HUES64 (cell line): ENCODE results near the gene RANGAP1.

Experiments used
- H3K27ac ChIP-seq: 2 replicates; pipeline ENCODE4 v1.7.0; 2013; ENCODE audit warnings: low read depth, low read length, inconsistent platforms
- H3K27me3 ChIP-seq: 2 replicates; pipeline ENCODE4 v1.6.1; 2013; ENCODE audit warnings: mild to moderate bottlenecking, low read length; ENCODE audit not compliant: insufficient read depth
- H3K36me3 ChIP-seq: 2 replicates; pipeline ENCODE4 v1.6.1; 2013; ENCODE audit warnings: mild to moderate bottlenecking, low read length; ENCODE audit not compliant: insufficient read depth
- H3K4me1 ChIP-seq: 2 replicates; pipeline ENCODE4 v1.6.1; 2013; ENCODE audit warnings: mild to moderate bottlenecking, low read length, moderate library complexity; ENCODE audit not compliant: insufficient read depth
- H3K4me3 ChIP-seq: 2 replicates; pipeline ENCODE4 v1.5.1; 2013; ENCODE audit warnings: mild to moderate bottlenecking, low read length, moderate library complexity
- H3K9ac ChIP-seq: 2 replicates; pipeline ENCODE4 v1.6.1; 2013; ENCODE audit warnings: mild to moderate bottlenecking, low read depth, low read length
- H3K9me3 ChIP-seq: 2 replicates; pipeline ENCODE4 v1.6.1; 2013; ENCODE audit warnings: low read depth, low read length; ENCODE audit not compliant: insufficient read depth
- WGBS: fragments of 150-250, 120-280 bp; methylation state at CpG from one replicate; pipeline ENCODE4 v1.1.7; 2013; ENCODE audit warnings: missing lambda C conversion rate; 5-methylcytosine and 5-hydroxymethylcytosine counted together

The RANGAP1 gene

DNA sequence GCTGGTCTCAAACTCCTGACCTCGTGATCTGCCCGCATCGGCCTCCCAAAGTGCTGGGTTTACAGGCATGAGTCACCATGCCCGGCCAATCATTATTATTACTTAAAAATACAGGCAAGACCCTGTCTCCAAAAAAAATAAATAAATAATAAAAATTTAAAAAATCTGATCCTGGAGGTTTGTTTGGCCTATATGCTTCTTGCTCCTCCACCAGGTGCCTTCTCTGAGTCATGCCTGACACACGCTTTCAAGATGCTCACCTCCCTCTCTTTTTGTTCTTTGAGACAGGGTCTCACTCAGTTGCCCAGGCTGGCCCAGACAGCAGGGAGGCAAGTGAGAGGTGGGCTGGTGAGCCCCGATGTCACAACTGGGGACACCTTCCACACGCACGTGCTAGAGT, 28.8 kb upstream of the RANGAP1 start:
- WGBS: 94% methylated on average over 7 of the region's 8 CpGs
- H3K4me3 ChIP-seq: no peak overlapping the region
- 0 out of 2 replicates have a peak, but pooled peaks cover 3% of the 10 kb centered on the region for H3K4me1 ChIP-seq
- no peaks in the 10 kb centered on the region for H3K27me3 ChIP-seq
- H3K9ac ChIP-seq: no peak overlapping the region
- no peaks in the 10 kb centered on the region for H3K9me3 ChIP-seq
- 0 out of 2 replicates have a peak, but pooled peaks cover 2% of the 10 kb centered on the region for H3K36me3 ChIP-seq
- H3K27ac ChIP-seq: no peak overlapping the region

DNA sequence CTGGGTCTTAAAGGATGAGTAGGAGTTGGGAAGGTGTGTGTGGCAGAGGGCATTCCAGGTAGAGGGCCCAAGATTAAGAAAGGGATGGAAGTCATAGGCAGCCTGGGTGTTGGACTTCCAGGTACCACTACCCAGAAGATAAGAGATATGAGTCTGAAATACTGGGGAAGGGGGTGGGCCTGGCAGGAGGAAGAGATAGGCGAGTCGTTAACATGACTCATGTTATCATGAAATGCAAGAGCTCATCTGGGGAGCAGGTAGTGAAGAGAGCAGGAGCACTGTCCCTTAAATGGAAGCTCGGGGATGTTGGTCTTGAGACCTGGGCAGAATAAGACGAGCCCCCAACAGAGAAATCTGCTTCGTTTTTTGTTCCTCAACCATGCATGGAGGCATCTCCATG, 25.5 kb upstream of the RANGAP1 start:
- no peaks in the 10 kb centered on the region for H3K9me3 ChIP-seq
- H3K36me3 ChIP-seq: peaks cover 11% of the 10 kb centered on the region; the same call in 1 of the 2 replicates
- no peak overlapping the region for H3K9ac ChIP-seq
- 0 out of 2 replicates have a peak, but pooled peaks cover 3% of the 10 kb centered on the region for H3K4me1 ChIP-seq
- WGBS: 83% methylated on average over 5 of the region's 5 CpGs
- H3K27ac ChIP-seq: no peak overlapping the region
- no peak overlapping the region for H3K4me3 ChIP-seq
- no peaks in the 10 kb centered on the region for H3K27me3 ChIP-seq

DNA sequence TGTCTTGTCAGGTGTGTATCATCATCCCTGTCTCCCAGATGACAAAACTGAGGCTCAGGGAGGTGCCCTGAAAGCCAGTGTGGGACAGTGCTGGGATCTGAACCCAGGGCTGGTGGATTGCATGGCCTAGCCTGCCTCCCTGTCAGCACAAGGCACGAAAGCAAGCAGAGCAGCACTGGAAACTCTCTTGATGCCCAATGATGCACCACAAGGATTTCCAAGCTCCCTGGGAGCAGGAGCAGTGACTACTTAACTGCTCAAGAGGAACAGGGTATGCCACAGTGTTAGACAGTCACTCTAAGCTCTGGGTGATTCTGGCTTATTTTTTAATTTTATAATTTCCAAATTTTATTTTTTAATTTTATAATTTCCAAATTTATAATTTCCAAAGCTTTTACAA, 24.3 kb upstream of the RANGAP1 start:
- WGBS: 91% methylated on average over 1 of the region's 1 CpG
- H3K4me1 ChIP-seq: 0 out of 2 replicates have a peak, but pooled peaks cover 3% of the 10 kb centered on the region
- no peak overlapping the region for H3K9ac ChIP-seq
- peaks cover 9% of the 10 kb centered on the region; the same call in 1 of the 2 replicates for H3K36me3 ChIP-seq
- no peak overlapping the region for H3K4me3 ChIP-seq
- H3K27me3 ChIP-seq: no peaks in the 10 kb centered on the region
- no peak overlapping the region for H3K27ac ChIP-seq
- no peaks in the 10 kb centered on the region for H3K9me3 ChIP-seq

DNA sequence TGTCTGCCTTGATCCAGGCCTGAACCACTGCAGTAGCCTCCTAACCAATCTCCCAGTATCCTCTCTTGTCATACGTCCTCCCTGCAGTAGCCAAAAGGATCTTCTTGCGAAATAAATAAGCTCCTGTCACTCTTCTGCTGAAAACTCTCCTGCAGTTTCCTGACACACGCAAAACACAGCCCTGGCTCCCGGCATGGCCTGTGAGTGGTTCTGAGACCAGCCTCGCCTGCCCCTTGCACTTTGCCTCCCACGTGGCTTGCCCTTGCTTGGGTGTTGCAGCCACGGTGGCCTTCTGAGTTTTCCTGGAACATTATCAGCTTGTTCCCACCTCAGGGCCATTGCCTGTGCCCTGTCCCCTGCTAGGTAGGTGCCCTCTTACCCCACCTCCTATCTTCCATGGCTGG, 22.6 kb upstream of the RANGAP1 start:
- H3K36me3 ChIP-seq: peaks cover 9% of the 10 kb centered on the region; the same call in 1 of the 2 replicates
- WGBS: 88% methylated on average over 7 of the region's 7 CpGs
- no peak overlapping the region for H3K27ac ChIP-seq
- no peaks in the 10 kb centered on the region for H3K9me3 ChIP-seq
- H3K4me1 ChIP-seq: 0 out of 2 replicates have a peak, but pooled peaks cover 3% of the 10 kb centered on the region
- H3K9ac ChIP-seq: no peak overlapping the region
- no peaks in the 10 kb centered on the region for H3K27me3 ChIP-seq
- H3K4me3 ChIP-seq: no peak overlapping the region

- Histone ChIP-seq H3K36me3 (peaks cover 9% of the 10 kb centered on the region; the same call in 1 of the 2 replicates), H3K27ac (no peak overlapping the region), H3K9me3 (no peaks in the 10 kb centered on the region), H3K4me3 (no peak overlapping the region), H3K4me1 (peaks cover 7% of the 10 kb centered on the region), H3K27me3 (no peaks in the 10 kb centered on the region), H3K9ac (no peak overlapping the region)
- 61% methylated on average over 3 of the region's 3 CpGs for WGBS
Observed at GRCh38 chr22:41308054-41308453, 22.1 kb upstream of the RANGAP1 start.

DNA sequence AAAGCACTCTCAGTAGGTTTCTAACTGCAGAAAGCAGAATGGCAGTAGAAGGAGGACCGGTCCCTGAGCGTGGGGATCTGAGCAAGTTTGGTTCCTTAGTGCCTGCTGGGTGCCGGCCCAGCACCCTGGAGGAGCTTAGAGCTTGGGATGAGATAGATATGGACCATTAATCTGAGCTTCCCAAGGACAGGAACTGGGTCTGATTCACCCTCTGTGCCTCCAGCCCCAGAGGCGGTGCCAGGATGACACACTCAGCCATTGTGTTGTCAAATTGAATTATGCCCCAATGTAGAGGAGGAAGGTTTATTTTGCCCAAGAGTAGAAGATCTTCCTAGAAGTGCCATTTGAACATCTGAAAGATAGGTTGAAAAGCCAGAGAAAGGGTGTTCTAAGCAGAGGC, 19.7 kb upstream of the RANGAP1 start:
- no peak overlapping the region for H3K9ac ChIP-seq
- H3K4me3 ChIP-seq: no peak overlapping the region
- no peaks in the 10 kb centered on the region for H3K9me3 ChIP-seq
- H3K4me1 ChIP-seq: peaks cover 13% of the 10 kb centered on the region
- no peaks in the 10 kb centered on the region for H3K27me3 ChIP-seq
- no peak overlapping the region for H3K27ac ChIP-seq
- WGBS: 96% methylated on average over 4 of the region's 4 CpGs
- H3K36me3 ChIP-seq: peaks cover 9% of the 10 kb centered on the region; the same call in 1 of the 2 replicates

- H3K36me3 ChIP-seq: peaks cover 7% of the 10 kb centered on the region; the same call in 1 of the 2 replicates
- peak overlapping the region; percentile 94 for H3K9ac ChIP-seq
- H3K9me3 ChIP-seq: no peaks in the 10 kb centered on the region
- 46% methylated on average over 4 of the region's 5 CpGs for WGBS
- H3K4me1 ChIP-seq: peaks cover 14% of the 10 kb centered on the region
- H3K27ac ChIP-seq: no peak overlapping the region
- H3K4me3 ChIP-seq: peak overlapping the region; percentile 97
- H3K27me3 ChIP-seq: no peaks in the 10 kb centered on the region
Observed at GRCh38 chr22:41302811-41303210, 16.8 kb upstream of the RANGAP1 start.

GRCh38 chr22:41302021-41302767, 16.2 kb upstream of the RANGAP1 start:
- peak overlapping the region; percentile 97 for H3K4me3 ChIP-seq

GRCh38 chr22:41301085-41302020, 15.4 kb upstream of the RANGAP1 start, which contains the start of gene ZC3H7B:
Gene ZC3H7B, plus strand, starts transcription at chr22:41301525. Its CDS starts 19,136 bp downstream, at chr22:41320661.
- H3K4me1 ChIP-seq: peaks cover 14% of the 10 kb centered on the region
- peak within 1 kb of the TSS; percentile 94 for H3K9ac ChIP-seq
- no peaks in the 10 kb centered on the region for H3K9me3 ChIP-seq
- H3K27ac ChIP-seq: peak within 1 kb of the TSS; percentile 67; the same call in 1 of the 2 replicates
- H3K27me3 ChIP-seq: no peaks in the 10 kb centered on the region
- H3K4me3 ChIP-seq: peak within 1 kb of the TSS; percentile 97
- H3K36me3 ChIP-seq: no peaks in the 10 kb centered on the region
- under 1% methylated on average over 67 of the region's 74 CpGs for WGBS

More at GRCh38 chr22:41302021-41302767, 16.2 kb upstream of the RANGAP1 start:
- Histone ChIP-seq H3K27me3 (no peaks in the 10 kb centered on the region), H3K36me3 (0 out of 2 replicates have a peak, but pooled peaks cover under 1% of the 10 kb centered on the region), H3K4me1 (peaks cover 14% of the 10 kb centered on the region), H3K9ac (peak overlapping the region; percentile 94), H3K27ac (peak overlapping the region; percentile 67; the same call in 1 of the 2 replicates), H3K9me3 (no peaks in the 10 kb centered on the region)
- WGBS: under 1% methylated on average over 57 of the region's 60 CpGs

DNA sequence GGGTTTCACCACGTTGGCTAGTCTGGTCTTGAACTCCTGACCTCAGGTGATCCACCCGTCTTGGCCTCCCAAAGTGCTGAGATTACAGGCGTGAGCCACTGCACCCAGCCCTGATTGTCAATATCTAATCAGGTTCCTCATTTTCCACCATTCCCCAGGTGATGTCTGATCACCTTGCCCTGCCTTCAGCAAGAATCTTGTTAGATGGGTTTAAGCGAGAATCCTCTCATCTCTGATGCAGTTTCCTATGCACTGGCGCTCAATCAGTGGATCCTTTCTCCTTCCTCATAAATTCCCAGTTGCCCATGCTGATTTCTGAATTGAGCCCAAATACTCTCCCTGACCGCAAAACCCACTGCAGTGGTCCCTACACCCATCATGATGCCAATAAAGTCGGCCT, 14.7 kb upstream of the RANGAP1 start:
- no peaks in the 10 kb centered on the region for H3K36me3 ChIP-seq
- peaks cover 14% of the 10 kb centered on the region for H3K4me1 ChIP-seq
- no peak overlapping the region for H3K27ac ChIP-seq
- no peaks in the 10 kb centered on the region for H3K27me3 ChIP-seq
- 69% methylated on average over 7 of the region's 7 CpGs for whole genome bisulfite sequencing
- no peaks in the 10 kb centered on the region for H3K9me3 ChIP-seq
- peak overlapping the region; percentile 97 for H3K4me3 ChIP-seq
- peak overlapping the region; percentile 47; the same call in 1 of the 2 replicates for H3K9ac ChIP-seq
